Activated CD4-positive, alpha-beta memory T cell treated with anti-CD3 and anti-CD28 coated beads, Interleukin-2, amount 10 ng/mL, durations not matched to agents 7 days and 5 days (primary cell): ENCODE results near the gene ING4. TPM values are rescaled to one million over a fixed set of nuclear protein-coding genes. Genes with fewer than 3 reads are reported as not detected.

Experiments used
- CTCF ChIA-PET: fragments of 350-600 bp; sonication (Branson Sonifier 250); formaldehyde crosslinking; loops from one replicate; lab custom pipeline; 2021; ENCODE audit warnings: antibody characterized with exemption, inconsistent platforms; lab: Charles Lee
- POLR2A ChIA-PET: fragments of 350-600 bp; sonication (Branson Sonifier 250); formaldehyde crosslinking; loops from one replicate; lab custom pipeline; 2021; ENCODE audit warnings: antibody characterized with exemption; lab: Charles Lee
- DNase-seq: peaks from one replicate; pipeline ENCODE4 v3.0.0-alpha.2; 2020
- H3K27ac Mint-ChIP-seq: one replicate; pipeline ENCODE4 v1.8.0; 2021; ENCODE audit warnings: mild to moderate bottlenecking, mixed read lengths
- H3K27me3 Mint-ChIP-seq: one replicate; pipeline ENCODE4 v1.8.0; 2021; ENCODE audit warnings: mixed read lengths
- H3K36me3 Mint-ChIP-seq: one replicate; pipeline ENCODE4 v1.8.0; 2021; ENCODE audit warnings: low read depth, mixed read lengths
- H3K4me1 Mint-ChIP-seq: one replicate; pipeline ENCODE4 v1.8.0; 2021; ENCODE audit warnings: mixed read lengths
- H3K4me3 Mint-ChIP-seq: one replicate; pipeline ENCODE4 v1.8.0; 2021; ENCODE audit warnings: mild to moderate bottlenecking, mixed read lengths
- H3K9me3 Mint-ChIP-seq: one replicate; pipeline ENCODE4 v1.8.0; 2021; ENCODE audit warnings: mixed read lengths
- total RNA-seq, 2 experiments: library from RNA; stranded (reverse); gene quantifications; one replicate each; pipeline ENCODE4 v1.2.3, GENCODE V29; 2021

The ING4 gene
- total RNA-seq, 2 experiments from 2014 or later, result 32.2 to 33.8 TPM

DNA sequence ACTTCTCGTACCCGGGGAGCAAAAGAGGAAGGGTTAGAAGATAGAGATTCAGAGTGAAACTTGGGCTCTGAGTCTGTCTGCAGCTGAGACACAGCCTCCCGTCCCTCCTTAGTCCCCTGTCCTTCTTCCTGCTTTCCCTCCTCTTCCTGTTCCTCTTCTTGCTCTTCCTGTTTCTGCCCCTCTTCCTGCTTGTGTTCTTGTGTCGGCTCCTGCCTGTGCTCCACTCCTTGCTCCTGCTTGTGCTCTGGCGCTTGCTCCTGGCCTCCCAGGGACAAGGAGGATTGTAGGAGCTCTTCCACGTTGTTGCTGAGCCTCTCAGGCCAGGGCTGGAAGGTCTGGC, 18.7 kb downstream of the ING4 start:
- peaks cover 18% of the 10 kb centered on the region for H3K27me3 Mint-ChIP-seq
- CTCF ChIA-PET, result interaction anchor here (0.9 to 1.1 kb wide), 2 partner anchors 12 to 40 kb away, joined by 3 to 4 read pairs; no protein-coding TSS in a partner anchor
- H3K36me3 Mint-ChIP-seq, result peaks cover 30% of the 10 kb centered on the region
- peaks cover 29% of the 10 kb centered on the region for H3K9me3 Mint-ChIP-seq
- H3K27ac Mint-ChIP-seq, result no peak overlapping the region
- DNase-seq, result no peak
- H3K4me3 Mint-ChIP-seq, result no peak overlapping the region
- POLR2A ChIA-PET, result interaction anchor here (1.3 to 2.2 kb wide), 2 partner anchors 9 to 13 kb away, joined by 4 to 8 read pairs; partner anchors contain the start of gene LPAR5
- H3K4me1 Mint-ChIP-seq, result peaks cover 12% of the 10 kb centered on the region

- H3K27ac Mint-ChIP-seq, result no peak overlapping the region
- peaks cover 29% of the 10 kb centered on the region for H3K9me3 Mint-ChIP-seq
- peaks cover 30% of the 10 kb centered on the region for H3K36me3 Mint-ChIP-seq
- DNase-seq, result no peak
- H3K4me3 Mint-ChIP-seq, result no peak overlapping the region
- peaks cover 18% of the 10 kb centered on the region for H3K27me3 Mint-ChIP-seq
- H3K4me1 Mint-ChIP-seq, result peaks cover 12% of the 10 kb centered on the region
- ChIA-PET CTCF (interaction anchor here (0.9 to 1.1 kb wide), 2 partner anchors 12 to 41 kb away, joined by 3 to 4 read pairs; no protein-coding TSS in a partner anchor), POLR2A (interaction anchor here (1.3 to 2.2 kb wide), 2 partner anchors 8 to 12 kb away, joined by 4 to 8 read pairs; partner anchors contain the start of gene LPAR5)
These were observed 19.2 kb downstream of the ING4 start for GRCh38 chr12:6643569-6644256.

DNA sequence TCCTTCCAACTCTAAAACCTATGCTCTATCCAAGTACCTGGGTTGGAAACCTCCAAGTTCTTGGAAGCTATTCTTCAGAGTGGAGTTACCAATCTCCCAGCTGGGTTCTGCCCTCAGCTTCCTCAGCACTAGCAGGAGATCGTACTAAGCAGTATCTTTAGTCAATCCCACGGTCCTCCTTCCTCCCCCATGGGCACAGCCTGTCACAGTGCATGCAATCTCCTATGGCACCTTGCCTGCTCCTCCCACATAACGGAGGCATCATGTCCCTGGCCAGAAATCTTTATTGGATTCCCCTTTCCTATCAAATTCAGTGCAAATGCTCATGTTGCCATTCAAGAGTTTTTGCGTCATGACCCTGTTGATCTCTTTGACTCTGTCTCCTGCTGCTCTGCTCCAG, 21.8 kb downstream of the ING4 start:
- Mint-ChIP-seq H3K4me3 (no peak overlapping the region), H3K4me1 (peaks cover 8% of the 10 kb centered on the region), H3K36me3 (peaks cover 15% of the 10 kb centered on the region), H3K27ac (no peak overlapping the region), H3K9me3 (peaks cover 29% of the 10 kb centered on the region), H3K27me3 (peaks cover 19% of the 10 kb centered on the region)
- POLR2A ChIA-PET, result interaction anchor here (1.2 kb wide), 1 partner anchor 9 kb away, joined by 4 read pairs; no protein-coding TSS in a partner anchor
- DNase-seq, result no peak
- CTCF ChIA-PET, result interaction anchor here (0.6 to 2.9 kb wide), 4 partner anchors 11 to 184 kb away, joined by 3 to 8 read pairs (median 4); no protein-coding TSS in a partner anchor

DNA sequence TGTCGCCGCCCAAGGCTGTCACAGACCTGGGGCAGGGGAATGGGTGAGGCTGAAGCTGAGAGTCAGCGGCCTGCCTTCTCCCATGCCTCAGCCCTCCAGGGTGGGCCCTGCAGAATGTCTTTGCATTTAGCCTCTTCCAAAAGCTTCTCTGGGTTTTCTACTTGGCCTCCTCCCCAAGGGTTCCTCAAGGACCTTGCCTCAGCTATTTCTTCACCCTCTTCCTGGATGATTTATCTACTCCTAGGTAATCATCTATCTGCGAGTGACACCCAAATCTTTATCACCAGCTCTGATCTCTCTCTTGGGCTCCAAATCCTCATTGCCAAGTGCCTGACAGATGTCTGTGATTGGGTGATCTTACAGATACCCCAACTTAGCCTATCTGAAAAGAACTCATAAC, 22.4 kb downstream of the ING4 start:
- H3K4me1 Mint-ChIP-seq, result peaks cover 15% of the 10 kb centered on the region
- CTCF ChIA-PET, result interaction anchor here (1.4 to 2.9 kb wide), 2 partner anchors 10 to 20 kb away, joined by 4 to 8 read pairs; no protein-coding TSS in a partner anchor
- H3K27ac Mint-ChIP-seq, result no peak overlapping the region
- peaks cover 29% of the 10 kb centered on the region for H3K9me3 Mint-ChIP-seq
- POLR2A ChIA-PET, result interaction anchor here (1.2 kb wide), 1 partner anchor 9 kb away, joined by 4 read pairs; no protein-coding TSS in a partner anchor
- peaks cover 15% of the 10 kb centered on the region for H3K36me3 Mint-ChIP-seq
- H3K27me3 Mint-ChIP-seq, result peaks cover 19% of the 10 kb centered on the region
- no peak for DNase-seq
- no peak overlapping the region for H3K4me3 Mint-ChIP-seq

DNA sequence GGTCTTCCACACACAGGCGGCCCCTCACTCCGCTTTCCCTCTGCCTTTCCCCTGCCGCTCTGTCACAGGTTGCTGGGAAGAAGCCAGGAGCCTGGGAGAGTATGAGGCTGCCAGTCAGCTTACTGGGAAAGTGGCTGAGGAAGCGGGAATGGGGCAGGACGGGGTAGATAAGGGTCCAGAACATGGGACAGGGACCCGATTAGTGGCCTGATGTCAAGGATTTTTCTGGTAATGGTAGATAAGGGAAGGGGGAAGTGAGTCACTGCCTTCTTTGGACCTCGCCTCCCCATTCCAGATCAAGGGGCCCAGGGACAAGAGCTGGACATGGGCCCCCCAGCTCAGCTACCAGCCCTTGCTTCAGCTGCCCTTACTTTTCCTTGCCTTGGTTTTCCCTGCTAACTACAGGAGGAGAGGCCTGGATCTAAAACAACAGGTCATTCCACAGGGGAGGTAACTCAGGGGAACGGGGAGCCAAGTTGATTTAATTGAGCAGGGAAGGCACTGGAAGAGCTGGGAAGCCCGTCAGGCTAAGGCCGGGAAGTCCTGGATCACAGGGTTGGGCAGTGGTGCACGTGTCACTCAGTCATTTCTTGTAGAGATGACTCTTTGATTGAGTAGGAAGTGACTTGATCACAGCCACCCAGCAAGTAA, 23.6 kb downstream of the ING4 start:
- Mint-ChIP-seq H3K27ac (no peak overlapping the region), H3K36me3 (peaks cover 9% of the 10 kb centered on the region), H3K9me3 (peaks cover 18% of the 10 kb centered on the region), H3K27me3 (peaks cover 19% of the 10 kb centered on the region), H3K4me3 (no peak overlapping the region), H3K4me1 (peaks cover 21% of the 10 kb centered on the region)
- no peak for DNase-seq
- POLR2A ChIA-PET, result no interaction called here
- CTCF ChIA-PET, result interaction anchor here (1.4 to 2.9 kb wide), 2 partner anchors 9 to 19 kb away, joined by 4 to 8 read pairs; no protein-coding TSS in a partner anchor

- H3K36me3 Mint-ChIP-seq, result peaks cover 3% of the 10 kb centered on the region
- H3K27ac Mint-ChIP-seq, result no peak overlapping the region
- CTCF ChIA-PET, result no interaction called here
- H3K9me3 Mint-ChIP-seq, result peaks cover 9% of the 10 kb centered on the region
- H3K27me3 Mint-ChIP-seq, result peaks cover 19% of the 10 kb centered on the region
- H3K4me1 Mint-ChIP-seq, result peaks cover 22% of the 10 kb centered on the region
- H3K4me3 Mint-ChIP-seq, result no peak overlapping the region
- no peak for DNase-seq
- POLR2A ChIA-PET, result no interaction called here
These were observed 24.6 kb downstream of the ING4 start for GRCh38 chr12:6638305-6638704.

GRCh38 chr12:6635856-6636531, 26.9 kb downstream of the ING4 start, which contains the start of gene LPAR5:
Gene LPAR5, minus strand, starts transcription at chr12:6635959. Its CDS starts 14,711 bp downstream, at chr12:6621248.
- ChIA-PET CTCF (interaction anchor here (1.1 kb wide), 1 partner anchor 130 kb away, joined by 3 read pairs; the partner anchor contains the start of gene PTMS), POLR2A (interaction anchor here (1.2 to 3.5 kb wide), 3 partner anchors 8 to 53 kb away, joined by 4 to 13 read pairs (median 4); partner anchors contain the start of gene ZNF384)
- peak; percentile 46 for DNase-seq
- peak within 1 kb of the TSS; percentile 70 for H3K27ac Mint-ChIP-seq
- no peaks in the 10 kb centered on the region for H3K36me3 Mint-ChIP-seq
- H3K4me1 Mint-ChIP-seq, result peaks cover 45% of the 10 kb centered on the region
- H3K27me3 Mint-ChIP-seq, result peaks cover 2% of the 10 kb centered on the region
- peak within 1 kb of the TSS; percentile 68 for H3K4me3 Mint-ChIP-seq
- H3K9me3 Mint-ChIP-seq, result no peaks in the 10 kb centered on the region

DNA sequence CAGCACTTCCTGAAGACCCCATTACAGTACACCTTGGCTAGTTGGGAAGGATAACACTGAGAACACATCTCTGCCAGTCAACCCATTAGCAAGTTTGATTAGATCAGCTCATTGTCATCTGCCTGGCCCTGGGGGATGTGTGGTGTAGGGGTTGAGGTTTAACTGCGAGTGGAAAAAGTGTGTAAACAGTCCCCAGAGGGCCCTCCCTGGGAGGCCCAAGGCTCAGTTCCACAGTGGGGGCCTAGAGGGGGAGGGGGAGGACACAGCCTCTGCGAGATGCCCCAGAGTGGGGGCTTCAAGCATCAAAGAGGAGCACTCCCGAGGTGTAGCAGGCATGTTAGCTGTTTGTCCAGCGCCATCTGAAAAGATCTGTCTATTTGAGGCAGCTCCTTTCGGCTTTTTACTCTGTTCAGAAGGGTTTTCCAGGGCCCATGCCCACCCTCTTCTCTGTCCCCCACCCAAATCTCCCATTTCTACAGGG, 27.5 kb downstream of the ING4 start:
- CTCF ChIA-PET, result interaction anchor here (0.6 to 1.1 kb wide), 3 partner anchors 29 to 131 kb away, joined by 3 to 4 read pairs (median 3); partner anchors contain the start of gene PTMS
- Mint-ChIP-seq H3K4me1 (peaks cover 50% of the 10 kb centered on the region), H3K4me3 (peak overlapping the region; percentile 68), H3K27me3 (peaks cover 2% of the 10 kb centered on the region), H3K36me3 (no peaks in the 10 kb centered on the region), H3K9me3 (no peaks in the 10 kb centered on the region), H3K27ac (peak overlapping the region; percentile 70)
- DNase-seq, result peak; percentile 57
- POLR2A ChIA-PET, result interaction anchor here (1.2 to 3.5 kb wide), 5 partner anchors 8 to 216 kb away, joined by 4 to 13 read pairs (median 4); partner anchors contain the start of genes CDCA3, USP5 and ZNF384

DNA sequence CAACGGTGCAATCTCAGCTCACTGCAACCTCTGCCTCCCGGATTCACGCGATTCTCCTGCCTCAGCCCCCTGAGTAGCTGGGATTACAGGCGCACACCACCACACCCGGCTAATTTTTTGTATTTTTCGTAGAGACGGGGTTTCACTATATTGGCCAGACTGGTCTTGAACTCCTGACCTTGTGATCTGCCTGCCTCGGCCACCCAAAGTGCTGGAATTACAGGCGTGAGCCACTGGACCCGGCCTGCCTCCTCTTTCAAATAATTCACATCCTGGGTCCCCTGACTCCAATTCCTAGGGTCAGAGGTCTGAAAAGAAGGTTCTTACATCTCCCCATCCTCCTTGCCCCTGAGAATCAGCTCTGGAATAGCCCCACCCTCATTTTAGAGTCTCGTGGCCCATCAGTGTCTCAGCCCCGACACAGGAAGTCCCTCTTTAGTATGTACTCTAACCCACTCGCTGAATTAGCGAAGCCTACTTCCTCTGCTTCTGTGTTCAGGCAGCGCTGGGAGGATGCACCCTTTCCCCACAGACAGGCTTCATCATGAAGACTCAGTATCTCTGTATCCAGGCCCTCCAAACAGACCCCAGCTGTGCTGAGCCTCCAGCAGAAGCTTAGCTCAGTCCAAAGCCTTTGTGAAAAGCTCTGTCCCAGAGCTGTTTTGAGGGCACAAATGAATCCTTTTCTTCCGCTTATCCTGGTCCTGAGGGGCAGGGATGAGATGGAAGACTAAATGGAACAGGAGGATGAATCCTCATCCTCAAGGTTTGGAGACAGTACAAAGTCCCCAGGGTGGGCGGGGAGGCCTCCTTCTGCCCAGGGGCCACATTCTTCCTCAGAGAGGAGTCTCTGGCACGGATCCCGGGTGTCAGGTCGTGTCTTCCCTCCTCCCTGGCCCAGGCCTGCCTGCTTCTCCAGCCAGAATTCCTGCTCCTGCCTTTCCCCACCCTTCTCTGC, 30.6 kb downstream of the ING4 start:
- Mint-ChIP-seq H3K27ac (peak overlapping the region; percentile 91), H3K4me3 (peak overlapping the region; percentile 58), H3K9me3 (no peaks in the 10 kb centered on the region), H3K4me1 (peaks cover 59% of the 10 kb centered on the region), H3K27me3 (no peaks in the 10 kb centered on the region), H3K36me3 (no peaks in the 10 kb centered on the region)
- DNase-seq, result peak; percentile 64
- POLR2A ChIA-PET, result interaction anchor here (0.8 to 2.3 kb wide), 14 partner anchors 8 to 386 kb away, joined by 3 to 16 read pairs (median 4); partner anchors contain the start of genes ACRBP, COPS7A, LPCAT3 and NOP2
- CTCF ChIA-PET, result interaction anchor here (0.6 to 5.8 kb wide), 8 partner anchors 12 to 367 kb away, joined by 3 to 34 read pairs (median 4); partner anchors contain the start of genes MLF2 and ZNF384

- H3K27me3 Mint-ChIP-seq, result no peaks in the 10 kb centered on the region
- peak overlapping the region; percentile 58 for H3K4me3 Mint-ChIP-seq
- H3K9me3 Mint-ChIP-seq, result no peaks in the 10 kb centered on the region
- H3K27ac Mint-ChIP-seq, result peak overlapping the region; percentile 91
- peaks cover 63% of the 10 kb centered on the region for H3K4me1 Mint-ChIP-seq
- POLR2A ChIA-PET, result interaction anchor here (1.1 to 2.3 kb wide), 13 partner anchors 9 to 387 kb away, joined by 3 to 16 read pairs (median 4); partner anchors contain the start of genes LPCAT3, NOP2, SPSB2 and ZNF384
- DNase-seq, result peak; percentile 20
- peaks cover 1% of the 10 kb centered on the region for H3K36me3 Mint-ChIP-seq
- CTCF ChIA-PET, result interaction anchor here (0.6 to 5.8 kb wide), 8 partner anchors 12 to 368 kb away, joined by 3 to 34 read pairs (median 4); partner anchors contain the start of genes MLF2 and ZNF384
These were observed 31.4 kb downstream of the ING4 start for GRCh38 chr12:6631549-6631961.

GRCh38 chr12:6630736-6631135, 32.2 kb downstream of the ING4 start:
- Mint-ChIP-seq H3K9me3 (no peaks in the 10 kb centered on the region), H3K27ac (peak overlapping the region; percentile 91), H3K27me3 (no peaks in the 10 kb centered on the region), H3K36me3 (peaks cover 5% of the 10 kb centered on the region), H3K4me3 (peak overlapping the region; percentile 58), H3K4me1 (peaks cover 58% of the 10 kb centered on the region)
- CTCF ChIA-PET, result interaction anchor here (1.2 to 5.8 kb wide), 2 partner anchors 10 to 11 kb away, joined by 4 to 34 read pairs; no protein-coding TSS in a partner anchor
- POLR2A ChIA-PET, result interaction anchor here (1.4 to 2.3 kb wide), 9 partner anchors 10 to 388 kb away, joined by 3 to 16 read pairs (median 4); partner anchors contain the start of genes LPCAT3, NOP2 and ZNF384
- no peak for DNase-seq
